H1 (cell line): Measurements from ENCODE around the gene GALR2.

ENCODE experiments used
- ASH2L ChIP-seq: fragments of 200-600, 300-600 bp; sonication (generic); IDR thresholded peaks from one replicate; pipeline ENCODE4 v1.7.1; 2017; ENCODE audit warnings: low read length
- ATF2 ChIP-seq: IDR thresholded peaks from 2 replicates; pipeline ENCODE4 v1.6.1; 2012; ENCODE audit warnings: low read length, inconsistent platforms
- ATF3 ChIP-seq: IDR thresholded peaks from 2 replicates; pipeline ENCODE4 v1.6.1; 2011; ENCODE audit warnings: low read depth, mild to moderate bottlenecking, low read length; ENCODE audit not compliant: insufficient read depth
- CREB1 ChIP-seq: IDR thresholded peaks from 2 replicates; pipeline ENCODE4 v1.6.1; 2012; ENCODE audit warnings: inconsistent platforms
- CTCF ChIP-seq, 3 experiments: IDR thresholded peaks; 1 replicate in 2 of 3; 2 replicates in 1 of 3; pipeline versions ENCODE4 v1.5.1 to v1.6.1; 2011; ENCODE audit warnings: low read length in 3 of 3, mild to moderate bottlenecking in 3 of 3, inconsistent platforms in 2 of 3, low read depth in 1 of 3, moderate library complexity in 1 of 3; ENCODE audit not compliant: insufficient read depth in 1 of 3; ENCODE audit errors: control extremely low read depth in 1 of 3
- EP300 ChIP-seq, 2 experiments: IDR thresholded peaks; 1 replicate in 1 of 2; 2 replicates in 1 of 2; pipeline ENCODE4 v1.6.1; 2011 to 2012; ENCODE audit warnings: low read depth in 2 of 2, low read length in 2 of 2, mild to moderate bottlenecking in 2 of 2, borderline replicate concordance in 1 of 2, inconsistent platforms in 1 of 2, moderate library complexity in 1 of 2
- EZH2 ChIP-seq: fragments of 200-600 bp; sonication (generic); IDR thresholded peaks from 2 replicates; pipeline ENCODE4 v1.7.1; 2012; ENCODE audit warnings: low read depth, mild to moderate bottlenecking, moderate library complexity, low read length, inconsistent platforms; ENCODE audit not compliant: severe bottlenecking
- GTF2F1 ChIP-seq: IDR thresholded peaks from 2 replicates; pipeline ENCODE4 v1.6.1; 2012; ENCODE audit warnings: low read depth, low read length, improper control_type of control experiment, borderline replicate concordance
- POLR2A ChIP-seq, 2 experiments: IDR thresholded peaks; 1 replicate in 1 of 2; 2 replicates in 1 of 2; pipeline ENCODE4 v1.6.1; 2011; ENCODE audit warnings: low read depth in 2 of 2, low read length in 2 of 2, mild to moderate bottlenecking in 2 of 2; ENCODE audit errors: control extremely low read depth in 1 of 2
- RBBP5 ChIP-seq: IDR thresholded peaks from 2 replicates; pipeline ENCODE4 v1.7.1; 2012; ENCODE audit warnings: low read depth, mild to moderate bottlenecking, inconsistent platforms, low read length, moderate library complexity, borderline replicate concordance
- SIN3A ChIP-seq, 2 experiments: IDR thresholded peaks in 1 of 2; conservative IDR thresholded peaks in 1 of 2; 2 replicates each; pipeline ENCODE4 v1.6.1; 2011 to 2012; ENCODE audit warnings: low read length in 2 of 2, improper control_type of control experiment in 1 of 2, low read depth in 1 of 2, mild to moderate bottlenecking in 1 of 2
- TAF1 ChIP-seq: IDR thresholded peaks from 2 replicates; pipeline ENCODE4 v1.6.1; 2011; ENCODE audit warnings: mild to moderate bottlenecking, low read depth, low read length
- YY1 ChIP-seq: IDR thresholded peaks from 2 replicates; pipeline ENCODE4 v1.6.1; 2011; ENCODE audit warnings: low read depth, mild to moderate bottlenecking, low read length

- TF ChIP-seq ATF2 (no peak), YY1 (no peak), POLR2A (IDR thresholded peaks at IDR 0.05; ENCODE audit: control extremely low read depth in 1 of 2, low read depth in 2 of 2, low read length in 2 of 2) (no peak), EP300 (IDR thresholded peaks at IDR 0.05; ENCODE audit: borderline replicate concordance in 1 of 2, low read depth in 2 of 2, low read length in 2 of 2) (no peak), EZH2 (no peak), TAF1 (no peak), GTF2F1 (no peak), RBBP5 (no peak), CTCF (IDR thresholded peaks at IDR 0.05; ENCODE audit: control extremely low read depth in 1 of 3, insufficient read depth in 1 of 3, low read depth in 1 of 3, low read length in 3 of 3) (no peak), SIN3A (conservative IDR thresholded peaks at IDR 0.05 in 1 of 2, IDR thresholded peaks at IDR 0.05 in 1 of 2; ENCODE audit: low read depth in 1 of 2, low read length in 2 of 2) (no peak), ATF3 (no peak), CREB1 (no peak), ASH2L (no peak)
Observed at GRCh38 chr17:76053246-76054111, 21.1 kb upstream of the GALR2 start.
